Stimulated activated CD4-positive, alpha-beta T cell treated with anti-CD3 and anti-CD28 coated beads, Interleukin-15, amount 100 ng/mL, for 24 hours (primary cell): ENCODE data around the gene TOB1.
A peak's percentile ranks its signal among the peaks of the same experiment; 100 is the strongest.

ENCODE experiments used
- DNase-seq: peaks from one replicate; pipeline ENCODE4 v3.0.0-alpha.2; 2020

Gene TOB1

DNA sequence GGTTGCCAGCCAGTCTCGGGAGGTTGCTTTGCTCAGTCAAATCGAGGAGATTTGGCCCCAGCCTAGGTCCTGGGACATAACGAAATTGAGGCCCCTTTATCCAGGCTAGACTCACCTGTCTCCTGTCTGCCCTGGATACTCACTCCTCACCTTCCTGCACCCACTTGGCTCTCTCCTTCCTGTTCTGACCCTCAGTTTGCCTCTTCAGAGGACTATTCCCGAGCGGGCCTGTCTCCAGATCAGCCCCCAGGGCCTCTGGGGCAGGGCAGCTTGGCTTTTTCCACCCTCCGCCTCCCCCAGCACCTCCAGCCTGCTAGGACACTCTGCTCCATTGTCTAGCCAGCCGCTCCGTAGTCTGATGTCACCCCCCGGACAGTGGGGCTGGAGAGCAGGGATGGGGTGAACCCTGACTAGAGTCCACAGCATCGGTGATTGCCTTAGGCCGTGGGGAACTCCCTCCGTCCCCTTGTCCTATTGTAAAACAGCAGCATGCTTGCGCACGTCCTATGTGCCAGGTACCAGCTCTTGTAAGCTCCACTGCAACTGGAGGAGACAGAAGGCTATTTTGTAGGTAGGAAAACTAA is 21.9 kb downstream of the TOB1 start:
- DNase-seq: no peak

DNA sequence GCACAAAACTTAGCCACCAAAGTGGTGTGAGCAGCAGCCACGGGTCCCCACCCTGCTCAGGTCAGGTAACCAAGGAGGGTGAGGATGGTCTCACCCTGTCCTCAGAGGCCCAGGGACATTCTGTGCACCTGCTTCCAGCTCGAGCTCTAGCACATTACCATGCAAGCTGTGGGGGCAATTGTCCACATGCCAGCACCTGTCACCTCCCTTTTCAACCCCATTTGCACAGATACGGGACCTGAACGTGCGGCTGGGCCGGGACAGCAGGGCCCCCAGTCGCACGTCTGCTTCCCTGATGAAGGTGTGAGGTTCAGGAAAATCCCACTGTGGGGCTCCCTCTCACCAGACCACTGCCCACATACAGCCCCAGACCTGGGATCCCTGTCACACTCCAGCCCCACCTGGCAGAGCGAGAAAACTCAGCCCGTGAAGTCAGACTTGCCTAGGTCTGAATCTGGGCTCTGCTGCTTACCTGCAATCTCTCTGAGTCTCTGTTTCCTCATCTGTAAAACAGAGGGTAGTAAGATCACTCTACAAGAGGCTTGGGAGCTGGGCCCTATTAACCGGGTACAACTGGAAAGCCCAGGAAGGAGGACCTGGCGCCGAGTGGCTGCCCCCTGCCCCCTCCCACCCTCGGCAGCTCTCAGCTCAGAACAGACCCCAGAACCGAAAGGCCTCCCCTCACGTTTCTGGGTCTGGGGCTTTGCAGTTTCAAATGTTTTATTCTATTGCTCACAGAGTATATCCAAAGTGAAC is 22.8 kb downstream of the TOB1 start:
- no peak for DNase-seq

DNA sequence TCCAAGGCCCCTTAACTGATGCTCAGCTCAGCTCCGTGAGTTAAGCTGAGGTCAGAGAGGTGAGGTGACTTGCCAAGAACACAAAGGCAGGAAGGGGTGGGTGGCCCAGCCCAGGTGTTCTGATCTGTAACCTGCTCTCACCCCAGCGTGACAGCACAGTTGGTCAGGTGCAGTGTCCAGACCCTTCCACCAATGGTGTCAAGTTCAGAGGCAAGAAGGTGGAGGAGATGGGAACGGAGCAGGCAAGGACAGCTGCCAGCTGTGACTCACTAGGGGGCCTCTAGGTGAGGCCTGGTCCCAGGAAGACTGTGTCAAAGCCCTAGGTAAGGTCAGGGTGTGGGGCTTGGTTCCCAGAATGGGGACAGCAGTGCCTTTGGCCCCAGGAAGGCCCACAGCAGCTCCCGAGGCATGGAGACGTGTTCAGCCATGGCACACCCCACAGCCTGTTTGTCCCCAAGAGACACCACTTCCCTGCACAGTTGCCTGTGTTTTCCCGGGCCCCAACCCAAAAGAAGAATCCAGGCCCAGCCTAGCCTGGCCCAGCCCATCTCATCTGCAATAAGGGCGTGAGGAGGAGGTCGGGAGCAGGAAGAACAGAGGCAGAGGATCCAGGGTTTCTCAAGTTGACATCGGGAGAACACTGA is 23.5 kb downstream of the TOB1 start:
- DNase-seq: no peak

DNA sequence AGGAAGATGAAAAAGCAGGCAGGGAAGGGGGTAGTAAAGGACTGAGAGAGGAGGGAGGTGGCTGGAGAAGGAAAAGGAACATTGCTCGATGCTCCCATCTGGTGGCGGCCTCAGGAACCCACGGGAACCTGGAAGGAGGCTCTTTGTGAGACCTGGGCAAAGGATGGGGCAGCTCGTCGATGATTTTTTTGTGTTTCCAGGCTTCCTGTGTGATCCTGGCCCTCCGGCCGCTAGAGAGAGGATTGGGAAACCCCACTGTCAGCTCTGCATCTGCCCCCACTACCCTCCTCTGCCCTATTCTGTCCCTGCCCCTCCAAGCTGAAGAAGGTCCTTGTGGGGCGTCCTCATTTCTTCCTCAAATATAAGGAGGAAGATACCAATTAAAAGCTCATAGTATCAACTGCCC is 24.2 kb downstream of the TOB1 start:
- DNase-seq: peak; percentile 68

DNA sequence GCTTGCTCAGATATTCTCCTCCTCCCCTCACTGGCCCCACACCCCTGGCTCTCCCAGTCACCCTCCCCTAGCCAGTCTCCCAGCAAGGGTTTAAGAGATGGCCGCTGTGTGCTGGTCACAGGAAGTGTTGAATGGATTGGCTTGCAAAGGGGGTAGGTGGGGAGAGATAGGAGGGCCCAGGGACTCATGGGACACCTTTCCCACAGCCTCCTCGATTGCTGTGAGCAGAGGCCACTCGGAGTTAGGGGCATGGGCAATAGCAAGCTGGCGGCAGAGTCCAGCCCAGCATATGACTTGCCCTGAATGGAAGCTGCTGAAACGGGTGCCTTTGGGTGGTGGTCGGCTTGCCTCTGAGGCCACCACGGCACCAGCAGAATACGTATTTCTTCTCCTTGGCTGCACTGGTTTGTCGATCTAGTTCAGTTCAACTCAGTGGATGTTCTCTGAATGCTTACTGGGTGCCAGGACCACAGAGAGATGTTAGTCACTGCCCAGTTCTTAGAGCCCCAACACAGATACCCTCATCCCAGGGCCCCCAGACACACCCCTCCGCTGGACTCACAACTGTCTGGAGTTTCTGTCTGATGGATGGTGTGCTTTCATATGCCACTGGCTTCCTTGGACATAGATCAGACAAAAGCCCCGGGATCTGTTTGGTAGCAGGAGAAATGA is 24.7 kb downstream of the TOB1 start:
- DNase-seq: no peak

DNA sequence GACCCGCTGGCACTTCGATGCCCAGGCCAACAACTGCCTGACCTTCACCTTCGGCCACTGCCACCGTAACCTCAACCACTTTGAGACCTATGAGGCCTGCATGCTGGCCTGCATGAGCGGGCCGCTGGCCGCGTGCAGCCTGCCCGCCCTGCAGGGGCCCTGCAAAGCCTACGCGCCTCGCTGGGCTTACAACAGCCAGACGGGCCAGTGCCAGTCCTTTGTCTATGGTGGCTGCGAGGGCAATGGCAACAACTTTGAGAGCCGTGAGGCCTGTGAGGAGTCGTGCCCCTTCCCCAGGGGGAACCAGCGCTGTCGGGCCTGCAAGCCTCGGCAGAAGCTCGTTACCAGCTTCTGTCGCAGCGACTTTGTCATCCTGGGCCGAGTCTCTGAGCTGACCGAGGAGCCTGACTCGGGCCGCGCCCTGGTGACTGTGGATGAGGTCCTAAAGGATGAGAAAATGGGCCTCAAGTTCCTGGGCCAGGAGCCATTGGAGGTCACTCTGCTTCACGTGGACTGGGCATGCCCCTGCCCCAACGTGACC is 25.8 kb downstream of the TOB1 start:
- no peak for DNase-seq

DNA sequence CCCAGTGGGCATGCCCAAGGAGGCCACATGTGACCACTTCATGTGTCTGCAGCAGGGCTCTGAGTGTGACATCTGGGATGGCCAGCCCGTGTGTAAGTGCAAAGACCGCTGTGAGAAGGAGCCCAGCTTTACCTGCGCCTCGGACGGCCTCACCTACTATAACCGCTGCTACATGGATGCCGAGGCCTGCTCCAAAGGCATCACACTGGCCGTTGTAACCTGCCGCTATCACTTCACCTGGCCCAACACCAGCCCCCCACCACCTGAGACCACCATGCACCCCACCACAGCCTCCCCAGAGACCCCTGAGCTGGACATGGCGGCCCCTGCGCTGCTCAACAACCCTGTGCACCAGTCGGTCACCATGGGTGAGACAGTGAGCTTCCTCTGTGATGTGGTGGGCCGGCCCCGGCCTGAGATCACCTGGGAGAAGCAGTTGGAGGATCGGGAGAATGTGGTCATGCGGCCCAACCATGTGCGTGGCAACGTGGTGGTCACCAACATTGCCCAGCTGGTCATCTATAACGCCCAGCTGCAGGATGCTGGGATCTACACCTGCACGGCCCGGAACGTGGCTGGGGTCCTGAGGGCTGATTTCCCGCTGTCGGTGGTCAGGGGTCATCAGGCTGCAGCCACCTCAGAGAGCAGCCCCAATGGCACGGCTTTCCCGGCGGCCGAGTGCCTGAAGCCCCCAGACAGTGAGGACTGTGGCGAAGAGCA is 26.4 kb downstream of the TOB1 start:
- no peak for DNase-seq

DNA sequence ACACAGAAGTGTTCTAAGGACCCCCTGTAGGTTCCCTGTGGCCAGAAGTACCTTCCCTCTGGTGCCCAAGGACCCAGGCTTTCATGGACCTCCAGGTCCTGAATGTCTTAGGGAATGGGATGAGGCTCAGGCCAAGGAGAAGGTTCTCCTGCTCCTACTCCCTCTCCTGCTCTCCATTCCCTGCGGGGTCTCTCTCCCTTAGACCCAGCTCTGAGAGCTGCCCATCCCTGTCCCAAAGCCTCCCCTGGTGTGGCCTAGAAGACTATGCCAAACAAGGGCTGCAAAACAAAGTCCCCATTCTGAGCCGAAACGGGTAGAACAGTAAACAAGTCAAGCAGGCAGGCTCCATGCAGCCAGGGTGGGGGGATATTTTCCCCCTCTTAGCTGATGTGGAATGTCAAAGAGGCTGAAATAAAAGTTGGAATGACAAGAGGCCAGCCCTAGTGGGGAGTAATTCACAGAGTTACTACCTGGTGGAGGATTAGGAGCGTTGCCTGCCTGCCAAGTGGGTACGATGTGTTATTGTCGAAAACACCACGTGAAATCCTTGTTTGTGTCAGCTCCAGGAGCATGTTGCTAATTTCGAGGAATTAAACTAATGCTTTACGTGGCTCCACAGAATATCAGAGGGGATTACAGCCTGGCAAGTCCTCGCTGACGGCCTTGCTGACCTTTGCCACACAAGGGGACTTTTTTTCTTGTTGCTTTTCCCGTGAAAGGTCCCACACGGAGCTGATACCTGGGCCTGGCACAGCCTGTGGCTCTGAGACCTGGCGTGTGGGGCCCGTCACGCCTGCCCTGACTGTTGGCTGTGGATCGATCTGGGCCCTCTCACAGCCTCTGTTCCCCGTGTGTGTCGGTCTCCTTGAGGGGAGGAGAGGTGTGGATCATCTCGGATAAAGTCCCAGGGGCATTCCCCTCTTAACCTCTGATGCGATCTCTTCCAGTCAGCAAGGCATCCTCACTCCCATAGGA is 27.9 kb downstream of the TOB1 start:
- DNase-seq: no peak

DNA sequence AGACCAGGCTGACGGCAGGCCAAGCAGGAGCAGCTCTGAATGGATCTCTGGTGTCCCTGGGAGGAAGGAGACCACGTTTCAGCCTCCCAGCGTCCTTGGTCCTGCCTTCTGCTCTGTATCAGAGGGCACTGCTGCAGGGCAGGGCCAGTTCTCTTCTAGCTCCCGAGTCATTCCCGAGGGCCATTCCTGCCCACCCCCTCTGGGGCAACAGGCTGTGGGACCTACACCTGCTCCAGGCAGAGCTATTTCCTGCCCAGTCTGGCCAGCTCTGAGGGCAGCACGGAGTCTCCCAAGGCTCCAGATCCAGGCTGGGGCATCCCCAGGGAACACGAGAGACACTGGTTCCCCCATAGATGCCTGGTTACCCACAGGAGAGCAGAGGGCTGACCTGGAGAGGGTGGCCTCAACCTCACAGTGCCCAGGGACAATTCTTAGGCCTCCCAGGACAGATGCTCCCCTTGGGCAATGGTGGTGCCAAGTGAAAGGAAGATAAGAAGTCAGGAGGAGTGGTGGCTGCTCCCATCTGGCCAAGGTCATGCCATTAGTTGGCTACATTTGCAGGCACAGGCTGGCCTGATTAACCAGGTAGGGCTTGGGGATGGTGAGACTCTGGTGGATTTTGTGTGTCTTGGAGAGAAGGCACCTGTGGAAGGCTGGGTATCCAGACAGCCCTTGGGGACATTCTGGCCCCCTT is 28.7 kb downstream of the TOB1 start:
- no peak for DNase-seq

DNA sequence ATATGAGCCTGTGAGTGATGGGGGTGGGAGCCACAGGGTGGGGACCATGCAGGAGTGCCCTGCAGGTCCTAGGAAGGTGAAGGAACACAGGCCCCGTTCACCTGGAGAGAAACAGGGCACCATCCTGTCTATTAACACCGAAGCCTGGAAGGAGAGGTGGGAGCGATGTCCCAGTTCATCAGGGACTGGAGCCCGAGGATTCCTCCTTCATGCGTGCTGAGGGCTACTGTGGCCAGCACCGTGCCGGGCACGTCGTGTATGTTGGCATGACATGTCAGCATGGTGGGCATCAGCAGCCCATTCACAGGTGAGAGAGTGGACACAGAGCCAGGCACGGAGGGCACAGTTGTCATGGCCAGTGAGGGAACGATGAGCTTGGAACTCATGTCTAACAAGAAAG is 29.3 kb downstream of the TOB1 start:
- DNase-seq: no peak

DNA sequence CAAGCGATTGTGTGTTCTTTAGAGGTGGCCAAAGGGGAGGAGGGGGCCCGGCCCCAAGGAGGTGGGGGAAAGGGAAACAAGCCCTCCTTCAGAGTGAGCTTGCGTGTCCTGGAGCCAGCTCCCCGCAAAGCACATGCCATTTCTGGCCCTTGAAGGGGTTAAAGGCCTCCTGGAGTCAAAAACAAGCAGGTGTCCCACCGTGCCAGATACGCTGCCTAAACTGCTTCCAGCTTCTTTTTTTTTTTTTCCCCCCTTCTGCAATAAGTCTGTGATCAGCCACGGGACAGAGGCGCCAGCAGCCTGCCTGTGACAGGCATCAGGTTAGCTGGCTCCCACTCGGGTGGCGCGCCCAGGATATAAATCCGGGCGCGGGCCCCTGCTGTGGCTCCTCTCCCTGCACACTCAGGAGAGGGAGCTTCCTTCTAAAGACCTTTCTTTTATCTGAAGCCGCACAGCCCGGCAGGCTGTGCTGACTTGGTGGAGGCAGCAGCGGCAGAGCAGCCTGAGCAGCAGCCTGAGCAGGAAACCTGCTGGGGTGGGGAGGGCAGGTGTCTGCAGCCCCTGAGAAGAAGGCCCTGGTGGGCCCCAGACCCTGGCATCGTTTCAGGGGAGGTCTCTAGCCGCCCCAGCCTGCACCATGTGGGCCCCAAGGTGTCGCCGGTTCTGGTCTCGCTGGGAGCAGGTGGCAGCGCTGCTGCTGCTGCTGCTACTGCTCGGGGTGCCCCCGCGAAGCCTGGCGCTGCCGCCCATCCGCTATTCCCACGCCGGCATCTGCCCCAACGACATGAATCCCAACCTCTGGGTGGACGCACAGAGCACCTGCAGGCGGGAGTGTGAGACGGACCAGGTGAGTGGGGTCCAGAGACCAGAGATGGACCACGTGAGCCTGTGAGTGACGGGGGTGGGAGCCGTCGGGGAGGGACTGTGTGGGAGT is 30.6 kb downstream of the TOB1 start, which contains the start of gene WFIKKN2:
Gene WFIKKN2, plus strand, starts transcription at position 286 of the 934 bp plus-strand sequence. Its CDS starts 352 bp downstream, at position 638.
- no peak for DNase-seq

DNA sequence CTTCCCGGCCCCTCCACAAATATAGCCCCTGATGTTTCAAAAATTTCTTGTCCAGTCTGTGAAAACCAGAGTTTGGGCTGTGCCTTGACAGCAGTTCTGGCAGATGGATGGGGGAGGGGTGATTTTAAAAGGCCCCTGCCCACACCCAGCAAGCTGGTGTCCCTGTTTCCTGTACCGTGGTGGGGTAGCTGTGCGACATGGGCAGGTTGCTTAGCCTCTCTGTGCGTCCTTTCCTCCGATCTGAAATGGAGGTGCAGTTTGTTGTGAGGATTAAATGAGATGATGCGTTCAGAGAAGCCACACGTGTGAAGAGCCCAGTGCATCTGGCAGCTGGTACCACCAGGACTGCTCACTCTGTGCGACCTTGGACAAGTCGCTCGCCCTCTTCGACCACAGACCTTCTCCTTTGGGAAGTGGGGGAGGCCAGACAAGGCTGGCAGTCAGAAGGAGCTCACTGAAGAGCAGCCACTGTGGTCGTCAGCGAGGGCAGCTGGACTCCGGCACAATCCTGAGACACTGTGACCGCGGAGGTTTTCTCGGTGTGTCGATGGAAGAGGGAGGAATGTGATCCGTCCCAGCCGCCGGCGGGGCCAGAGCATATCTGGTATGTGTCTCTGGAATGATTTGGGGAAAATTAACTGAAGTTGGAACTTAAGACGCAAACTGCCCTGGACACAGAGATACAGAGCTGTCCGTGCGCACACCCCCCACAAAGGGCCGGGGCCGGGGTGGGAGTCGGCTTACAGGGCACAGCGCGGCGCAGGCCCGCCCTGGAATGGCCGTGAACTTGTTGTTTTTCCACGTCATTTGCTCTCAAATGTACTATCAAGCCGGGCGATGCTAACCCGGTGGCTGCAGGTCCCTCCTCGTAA is 31.5 kb downstream of the TOB1 start:
- no peak for DNase-seq

DNA sequence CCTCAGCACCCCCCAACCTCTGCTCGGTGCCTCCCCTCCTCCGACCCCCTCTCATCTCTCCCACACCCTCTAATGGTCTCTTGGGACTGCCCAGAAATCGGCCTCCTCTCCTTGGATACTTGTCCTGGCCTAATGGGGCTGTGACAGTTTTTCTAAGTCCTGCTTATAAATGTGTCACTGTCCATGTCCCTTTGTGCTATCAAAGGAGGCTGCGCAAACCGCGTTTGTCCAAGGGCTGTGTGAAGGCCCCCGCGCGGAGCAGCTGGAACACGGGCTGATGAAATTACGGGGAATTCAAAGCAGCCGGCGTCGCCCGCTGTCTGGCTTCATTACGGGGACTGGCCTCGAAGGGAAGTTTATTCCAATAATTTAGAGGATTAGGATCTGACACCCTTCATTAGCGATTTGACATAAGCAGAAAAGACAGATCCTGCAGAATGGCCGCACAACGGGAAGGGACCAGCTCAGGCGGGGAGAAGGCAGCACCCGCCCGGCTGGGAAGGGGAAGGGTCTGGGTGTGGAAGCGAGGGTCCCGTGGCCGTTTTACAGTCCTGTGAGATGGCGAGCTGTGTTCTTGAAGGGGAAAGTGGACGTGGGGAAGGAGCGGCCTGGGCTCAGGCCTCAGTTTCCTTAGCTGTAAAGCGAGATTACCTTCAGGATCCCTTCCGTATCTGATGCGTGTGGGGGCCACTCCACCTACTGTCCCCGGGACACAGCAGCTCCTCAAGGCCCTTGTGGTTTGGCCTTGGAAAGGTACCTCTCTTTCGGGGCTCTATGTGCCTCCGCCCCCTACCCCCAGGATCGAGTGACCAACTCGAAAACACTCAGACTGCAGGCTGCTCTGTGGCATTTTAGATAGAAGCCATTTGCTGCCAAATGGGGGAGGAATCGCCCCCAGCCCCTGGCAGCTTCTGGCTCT is 32.4 kb downstream of the TOB1 start:
- DNase-seq: no peak

DNA sequence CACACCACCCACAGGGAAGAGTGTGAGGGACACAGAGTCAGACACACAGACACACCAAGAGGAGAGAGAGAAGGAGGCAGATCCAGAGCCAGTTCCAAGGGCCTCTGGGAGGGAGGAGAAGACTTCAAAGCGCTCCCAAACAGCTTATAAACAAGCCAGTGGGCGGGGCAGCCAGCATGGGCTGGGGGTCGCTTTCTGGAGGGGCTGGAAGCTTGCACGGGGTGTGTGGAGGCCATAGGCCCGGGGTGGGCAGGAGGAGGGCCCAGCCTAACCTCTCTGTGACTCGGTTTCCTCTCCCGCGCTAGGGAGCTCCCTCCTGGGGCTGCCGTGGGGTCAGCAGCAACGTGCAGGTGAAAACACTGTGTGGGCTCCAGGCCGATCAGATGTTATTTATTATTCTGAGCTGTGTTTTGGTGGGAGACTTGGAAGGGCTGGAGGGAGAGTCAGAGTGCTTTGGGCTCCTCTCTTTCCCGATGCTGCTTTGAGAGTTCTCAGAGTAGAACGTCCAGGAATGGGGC is 33.2 kb downstream of the TOB1 start:
- DNase-seq: no peak

DNA sequence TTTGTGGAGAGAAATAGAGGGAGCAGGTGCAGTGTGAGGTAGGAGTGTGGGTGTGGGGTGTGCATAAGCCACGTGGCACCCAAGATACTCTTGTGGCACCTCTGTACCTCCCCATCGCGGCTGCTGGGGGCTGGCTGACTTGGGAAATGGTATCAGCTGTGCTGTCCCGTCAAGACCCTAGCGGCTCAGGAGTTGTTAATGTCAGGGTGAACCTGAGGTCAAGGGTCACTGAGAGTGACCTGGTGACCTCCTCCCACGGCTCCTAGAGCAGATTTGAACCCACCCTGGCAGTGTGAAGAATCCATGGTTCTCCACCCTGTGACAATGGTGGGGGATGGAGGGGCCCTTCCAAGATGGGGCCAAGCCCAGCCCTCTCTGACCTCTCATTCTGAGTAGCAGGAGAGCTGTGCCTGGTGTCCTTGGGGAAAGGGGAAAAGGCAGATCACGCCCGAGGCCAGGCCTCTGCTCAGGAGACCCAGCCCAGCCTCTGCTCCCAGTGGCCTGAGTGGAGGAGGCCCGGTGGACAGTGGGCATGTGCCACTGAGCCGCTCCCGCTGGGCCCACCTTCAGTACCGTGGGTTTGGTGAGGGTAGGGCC is 33.8 kb downstream of the TOB1 start:
- no peak for DNase-seq

DNA sequence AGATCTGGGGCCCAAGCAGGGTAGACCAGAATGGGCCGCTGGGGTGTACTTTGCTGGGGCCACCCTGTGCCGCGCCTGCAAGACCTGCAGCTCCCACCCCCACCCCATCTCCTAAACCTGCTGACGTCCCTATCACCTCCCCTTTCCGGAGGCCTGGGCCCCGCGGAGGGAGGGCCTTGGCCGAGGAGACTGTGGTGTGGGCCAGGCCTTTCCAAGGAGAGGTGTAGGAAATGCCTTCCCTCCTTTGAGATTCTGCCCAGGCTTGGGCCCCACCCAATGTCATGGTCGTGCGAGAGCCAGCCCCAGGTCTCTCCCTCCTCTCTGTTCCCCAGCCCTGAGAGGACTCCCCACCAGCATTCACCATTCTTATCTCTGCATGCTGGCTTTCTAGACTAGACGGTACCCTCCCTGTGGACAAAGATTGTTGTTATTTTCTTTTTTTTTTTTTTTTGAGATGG is 34.7 kb downstream of the TOB1 start:
- DNase-seq: no peak

DNA sequence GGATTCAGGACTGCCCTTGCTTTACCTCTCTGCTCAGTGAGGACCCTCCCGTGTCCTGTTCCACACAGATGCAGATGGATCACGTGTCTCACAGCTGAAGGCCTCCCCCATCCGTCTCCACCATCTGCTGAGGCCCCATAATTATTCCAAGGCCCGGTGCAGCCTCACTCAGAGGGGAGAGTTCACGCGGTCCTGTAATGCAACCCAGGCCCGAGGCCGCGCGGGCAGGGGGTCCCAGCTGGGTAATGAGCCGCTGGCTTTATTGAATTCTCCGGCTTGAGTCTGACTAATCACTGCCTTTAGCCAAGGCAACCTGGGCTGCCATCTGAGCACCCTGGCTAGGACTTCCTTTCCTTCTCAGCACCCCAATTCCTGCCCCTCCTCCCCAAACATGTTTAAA is 35.2 kb downstream of the TOB1 start:
- DNase-seq: no peak
